NCI-H146 treated with DMSO at 0.1 percent for 48 hours (cell line): ENCODE measurements around the gene TRAF3IP1.
A peak's percentile ranks its signal among the peaks of the same experiment; 100 is the strongest.

Experiments
- DNase-seq: peaks from one replicate; lab custom pipeline; 2025; ENCODE audit not compliant: unreplicated experiment; lab: John Stamatoyannopoulos, UW

TRAF3IP1 gene

GRCh38 chr2:238287737-238288649 lies 32.3 kb upstream of the TRAF3IP1 start, which contains the start of gene PER2:
Gene PER2, minus strand, starts transcription at chr2:238288610. Its CDS starts 10,674 bp downstream, at chr2:238277936.
- DNase-seq = peak; percentile 27

- DNase-seq = peak; percentile 86
Measured at GRCh38 chr2:238288650-238289573, 31.4 kb upstream of the TRAF3IP1 start.

GRCh38 chr2:238289574-238289973 lies 30.7 kb upstream of the TRAF3IP1 start:
- DNase-seq = no peak

- peak; percentile 78 for DNase-seq
Measured at GRCh38 chr2:238290091-238290509, 30.2 kb upstream of the TRAF3IP1 start.

GRCh38 chr2:238290715-238291549 lies 29.4 kb upstream of the TRAF3IP1 start:
- no peak for DNase-seq

GRCh38 chr2:238291550-238292281 lies 28.6 kb upstream of the TRAF3IP1 start:
- no peak for DNase-seq

DNA sequence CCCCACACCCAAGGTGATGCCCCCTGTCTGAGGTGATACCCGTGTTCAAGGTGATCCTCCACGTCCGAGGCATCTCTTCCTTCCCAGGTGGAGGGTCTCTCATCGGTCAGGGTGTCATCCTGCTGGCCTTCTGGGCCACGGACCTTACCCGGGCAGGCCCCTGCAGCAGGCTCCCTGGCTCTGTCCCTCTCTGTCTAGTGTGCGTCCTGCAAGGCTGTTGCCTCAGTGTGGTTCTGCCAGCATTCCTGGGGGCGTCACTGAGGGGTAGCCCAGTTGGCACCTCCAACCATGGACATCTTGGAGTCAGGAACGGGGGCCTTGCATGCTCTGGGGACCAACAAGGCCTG lies 26.3 kb upstream of the TRAF3IP1 start:
- no peak for DNase-seq

DNA sequence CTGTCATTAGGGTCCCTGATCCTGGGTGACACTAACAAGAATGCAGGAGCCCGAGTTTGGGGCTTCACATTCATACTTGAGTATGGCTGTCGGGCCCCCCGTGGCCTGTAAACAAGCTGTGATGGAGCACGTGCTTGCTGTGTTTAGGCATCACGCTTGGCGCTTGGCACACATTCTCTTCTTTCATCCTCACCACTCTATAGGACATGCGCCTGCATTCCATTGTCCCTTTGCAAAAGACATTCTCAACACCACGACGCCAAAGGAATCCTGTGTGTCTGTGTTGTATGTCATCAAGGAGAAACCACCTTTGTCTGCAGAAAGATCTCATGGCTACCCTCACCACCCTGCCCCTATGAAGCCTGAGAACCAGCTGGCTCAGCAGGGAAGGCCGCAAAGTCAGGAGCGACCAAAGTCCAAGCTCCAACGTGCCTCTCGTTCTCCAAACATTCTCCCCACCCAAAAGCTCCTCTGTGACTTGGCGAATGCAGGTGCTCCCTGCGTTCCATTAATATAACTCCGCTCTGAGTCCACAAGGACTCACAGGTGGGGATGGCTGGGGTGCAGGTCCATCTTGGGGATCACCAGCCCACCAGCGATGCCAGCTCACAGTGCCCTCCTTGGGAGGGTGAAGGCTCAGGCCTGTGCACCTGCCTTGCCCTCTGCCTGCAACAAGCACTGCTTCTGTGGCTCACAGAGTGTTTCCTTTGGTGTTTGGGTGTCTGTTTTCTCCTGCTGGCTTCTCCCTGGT lies 25.8 kb upstream of the TRAF3IP1 start:
- DNase-seq = no peak

DNA sequence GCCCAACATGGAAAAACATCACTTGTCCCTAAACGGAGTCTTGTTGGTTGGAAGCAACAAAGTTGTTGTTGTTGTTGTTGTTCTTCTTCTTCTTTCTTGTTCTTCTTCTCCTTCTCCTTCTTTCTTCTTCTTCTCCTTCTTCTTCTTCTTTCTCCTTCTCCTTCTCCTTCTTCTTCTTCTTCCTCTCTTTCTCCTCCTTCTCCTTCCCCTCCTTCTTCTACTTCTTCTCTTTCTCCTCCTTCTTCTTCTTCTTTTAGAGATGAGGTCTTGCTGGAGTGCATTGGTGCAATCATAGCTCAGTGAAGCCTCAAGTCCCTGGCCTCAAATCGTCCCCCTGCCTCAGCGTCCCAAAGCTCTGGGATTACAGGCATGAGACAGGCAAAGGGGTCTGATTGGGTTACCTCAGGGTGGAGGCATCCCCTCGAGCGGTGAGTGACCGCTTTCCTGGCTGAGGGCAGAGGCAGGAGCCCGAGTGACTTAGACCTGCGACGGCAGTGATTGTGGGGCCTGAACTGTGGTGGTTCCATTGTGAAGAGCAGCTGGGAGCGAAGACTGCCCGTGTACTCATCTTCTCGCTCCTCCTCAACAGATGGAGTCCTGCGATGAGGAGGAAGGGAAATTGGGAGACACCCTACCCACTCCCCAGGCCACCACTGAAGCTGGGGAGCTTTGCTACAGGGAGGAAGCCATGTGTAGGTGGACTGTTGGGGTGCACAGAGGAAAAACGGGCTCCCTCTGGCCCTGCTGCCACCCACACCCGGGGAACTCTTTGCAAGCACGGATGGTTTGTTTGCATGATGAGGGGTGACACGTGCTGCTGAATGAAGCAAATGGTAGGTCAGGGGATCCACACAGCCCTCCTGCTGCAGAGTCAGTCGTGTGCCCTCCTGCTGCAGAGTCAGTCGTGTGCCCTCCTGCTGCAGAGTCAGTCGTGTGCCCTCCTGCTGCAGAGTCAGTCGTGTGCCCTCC lies 24.9 kb upstream of the TRAF3IP1 start:
- no peak for DNase-seq

GRCh38 chr2:238296638-238297457 lies 23.5 kb upstream of the TRAF3IP1 start:
- no peak for DNase-seq

GRCh38 chr2:238299803-238300202 lies 20.5 kb upstream of the TRAF3IP1 start:
- DNase-seq = no peak

GRCh38 chr2:238302087-238302486 lies 18.2 kb upstream of the TRAF3IP1 start:
- DNase-seq = no peak

GRCh38 chr2:238302751-238303150 lies 17.6 kb upstream of the TRAF3IP1 start:
- DNase-seq = no peak

- DNase-seq = no peak
Measured at GRCh38 chr2:238304116-238304515, 16.2 kb upstream of the TRAF3IP1 start.

DNA sequence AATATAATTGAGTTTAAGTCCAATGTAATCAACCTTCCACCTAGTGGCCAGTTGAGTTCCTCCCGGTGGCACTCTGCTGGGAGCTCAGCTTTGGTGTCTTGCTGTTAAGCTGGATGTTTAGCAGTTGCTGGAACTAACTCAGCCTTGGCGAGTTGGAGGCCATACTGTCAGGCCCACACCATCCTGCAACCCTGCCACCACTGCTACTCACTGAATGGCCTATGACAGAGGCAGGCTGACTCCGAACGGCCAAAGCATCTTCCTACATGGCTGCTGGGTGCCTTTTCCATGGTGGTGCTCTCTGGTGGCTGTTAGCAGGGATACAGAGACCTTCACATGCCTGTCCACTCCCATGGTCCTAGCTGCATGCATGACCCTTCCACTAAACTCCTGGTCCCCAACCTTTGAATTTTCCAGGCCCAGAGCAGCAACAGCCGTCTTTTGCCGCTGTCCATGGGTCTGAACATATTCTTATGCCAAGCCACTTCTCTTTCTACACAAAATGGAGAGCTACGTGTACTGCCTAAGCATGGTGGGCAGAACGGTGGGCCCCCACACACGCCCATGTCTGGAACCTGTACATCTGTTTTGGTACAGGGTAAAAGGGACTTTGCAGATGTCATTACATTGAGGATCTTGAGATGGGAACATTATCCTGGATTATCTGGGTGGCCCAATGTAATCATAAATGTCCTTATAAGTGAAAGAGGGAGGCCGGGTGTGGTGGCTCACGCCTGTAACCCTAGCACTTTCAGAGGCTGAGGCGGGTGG lies 15.0 kb upstream of the TRAF3IP1 start:
- no peak for DNase-seq

- DNase-seq = no peak
Measured at GRCh38 chr2:238305965-238306671, 14.2 kb upstream of the TRAF3IP1 start.
